Fibroblast of lung (primary cell): Measurements from ENCODE around the gene ACP5. TPM values are rescaled to one million over a fixed set of nuclear protein-coding genes. Genes with fewer than 3 reads are reported as not detected.

Experiments
- DNase-seq, 2 donors: peaks; one replicate each; pipeline versions ENCODE4 v3.0.0 to v3.0.0-alpha.2; 2010; ENCODE audit warnings: low read depth in 2 of 2
- H2AFZ ChIP-seq: 2 replicates; pipeline ENCODE4 v1.5.1; 2012; ENCODE audit warnings: low read length, control low read depth, inconsistent platforms
- H3K27ac ChIP-seq: 2 replicates; pipeline ENCODE4 v1.5.1; 2011; ENCODE audit warnings: low read length, control low read depth; ENCODE audit not compliant: insufficient read depth
- H3K27me3 ChIP-seq: 2 replicates; pipeline ENCODE4 v1.5.1; 2011; ENCODE audit warnings: mild to moderate bottlenecking, low read length; ENCODE audit not compliant: control insufficient read depth, insufficient read depth
- H3K36me3 ChIP-seq: 2 replicates; pipeline ENCODE4 v1.5.1; 2011; ENCODE audit warnings: low read length; ENCODE audit not compliant: control insufficient read depth, insufficient read depth
- H3K4me1 ChIP-seq: 2 replicates; pipeline ENCODE4 v1.5.1; 2011; ENCODE audit warnings: low read length; ENCODE audit not compliant: control insufficient read depth, insufficient read depth; ENCODE audit errors: extremely low read depth
- H3K4me2 ChIP-seq: 2 replicates; pipeline ENCODE4 v1.5.1; 2011; ENCODE audit warnings: low read length, control low read depth; ENCODE audit not compliant: insufficient read depth; ENCODE audit errors: extremely low read depth
- H3K4me3 ChIP-seq, 4 experiments: fragments of 200-600 bp in 1 of 4; sonication (generic) in 1 of 4; replicated peaks in 1 of 4; 2 replicates each; pipeline ENCODE4 v1.5.1; 2011 to 2016; ENCODE audit warnings: low read length in 4 of 4, low read depth in 3 of 4, mild to moderate bottlenecking in 3 of 4, control low read depth in 2 of 4, inconsistent platforms in 1 of 4, mixed read lengths in 1 of 4; ENCODE audit not compliant: insufficient read depth in 1 of 4; ENCODE audit errors: control extremely low read depth in 1 of 4
- H3K79me2 ChIP-seq: 2 replicates; pipeline ENCODE4 v1.5.1; 2012; ENCODE audit warnings: mild to moderate bottlenecking, low read length, inconsistent platforms; ENCODE audit not compliant: control insufficient read depth, insufficient read depth
- H3K9ac ChIP-seq: 2 replicates; pipeline ENCODE4 v1.5.1; 2011; ENCODE audit warnings: mild to moderate bottlenecking, low read length, control low read depth; ENCODE audit not compliant: insufficient read depth
- H3K9me3 ChIP-seq: 2 replicates; pipeline ENCODE4 v1.5.1; 2012; ENCODE audit warnings: low read depth, low read length; ENCODE audit not compliant: control insufficient read depth, insufficient read depth
- H4K20me1 ChIP-seq: 2 replicates; pipeline ENCODE4 v1.5.1; 2011; ENCODE audit warnings: low read length; ENCODE audit not compliant: control insufficient read depth, insufficient read depth; ENCODE audit errors: extremely low read depth
- CTCF ChIP-seq, 2 donors: IDR thresholded peaks in 1 of 2; conservative IDR thresholded peaks in 1 of 2; 1 replicate in 1 of 2; 2 replicates in 1 of 2; pipeline ENCODE4 v1.5.1; 2011 to 2012; ENCODE audit warnings: low read length in 2 of 2, control low read depth in 1 of 2, inconsistent platforms in 1 of 2, low read depth in 1 of 2, mild to moderate bottlenecking in 1 of 2
- EZH2 ChIP-seq: IDR thresholded peaks from 2 replicates; pipeline ENCODE4 v1.5.1; 2012; ENCODE audit warnings: low read length, control low read depth, mild to moderate bottlenecking; ENCODE audit errors: missing control alignments
- polyA plus RNA-seq, 2 donors: library from polyadenylated mRNA; depleted of rRNA in 1 of 2; stranded (reverse) in 1 of 2; unstranded in 1 of 2; fragments of >200 nt; gene quantifications; 2 replicates each; pipeline ENCODE4 v1.2.1, GENCODE V29; 2011 to 2012; ENCODE audit warnings: missing spikeins in 1 of 2
- total RNA-seq: library from RNA; depleted of rRNA; stranded (reverse); fragments of >200 nt; gene quantifications from 2 replicates; pipeline ENCODE4 v1.2.1, GENCODE V29; 2014

Gene ACP5
- total and polyA plus RNA-seq, 2 donors (not counting 1 experiment from before 2014, with no cell fraction given): 1.2 to 2.2 TPM

DNA sequence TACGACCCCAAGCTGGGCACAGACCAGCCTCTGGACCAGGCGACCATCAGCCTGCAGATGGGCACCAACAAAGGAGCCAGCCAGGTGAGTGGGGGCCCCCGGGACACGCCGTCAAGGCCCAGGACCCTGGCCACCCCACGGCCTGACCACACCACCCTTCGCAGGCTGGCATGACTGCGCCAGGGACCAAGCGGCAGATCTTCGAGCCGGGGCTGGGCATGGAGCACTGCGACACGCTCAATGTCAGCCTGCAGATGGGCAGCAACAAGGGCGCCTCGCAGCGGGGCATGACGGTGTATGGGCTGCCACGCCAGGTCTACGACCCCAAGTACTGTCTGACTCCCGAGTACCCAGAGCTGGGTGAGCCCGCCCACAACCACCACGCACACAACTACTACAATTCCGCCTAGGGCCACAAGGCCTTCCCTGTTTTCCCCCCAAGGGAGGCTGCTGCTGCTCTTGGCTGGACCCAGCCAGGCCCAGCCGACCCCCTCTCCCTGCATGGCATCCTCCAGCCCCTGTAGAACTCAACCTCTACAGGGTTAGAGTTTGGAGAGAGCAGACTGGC lies 28.0 kb downstream of the ACP5 start:
- no peaks in the 10 kb centered on the region for H4K20me1 ChIP-seq
- no peaks in the 10 kb centered on the region for H3K4me1 ChIP-seq
- H3K27ac ChIP-seq: no peak overlapping the region
- no peaks in the 10 kb centered on the region for H3K79me2 ChIP-seq
- H3K9ac ChIP-seq: no peak overlapping the region
- DNase-seq: no peak
- no peak overlapping the region for H2AFZ ChIP-seq
- peaks cover 13% of the 10 kb centered on the region for H3K36me3 ChIP-seq
- TF ChIP-seq EZH2 (no peak), CTCF (conservative IDR thresholded peaks at IDR 0.05 in 1 of 2, IDR thresholded peaks at IDR 0.05 in 1 of 2; ENCODE audit: low read depth in 1 of 2, low read length in 2 of 2) (no peak)
- H3K4me3 ChIP-seq: no peak overlapping the region
- H3K9me3 ChIP-seq: no peaks in the 10 kb centered on the region
- no peak overlapping the region for H3K4me2 ChIP-seq
- no peaks in the 10 kb centered on the region for H3K27me3 ChIP-seq

DNA sequence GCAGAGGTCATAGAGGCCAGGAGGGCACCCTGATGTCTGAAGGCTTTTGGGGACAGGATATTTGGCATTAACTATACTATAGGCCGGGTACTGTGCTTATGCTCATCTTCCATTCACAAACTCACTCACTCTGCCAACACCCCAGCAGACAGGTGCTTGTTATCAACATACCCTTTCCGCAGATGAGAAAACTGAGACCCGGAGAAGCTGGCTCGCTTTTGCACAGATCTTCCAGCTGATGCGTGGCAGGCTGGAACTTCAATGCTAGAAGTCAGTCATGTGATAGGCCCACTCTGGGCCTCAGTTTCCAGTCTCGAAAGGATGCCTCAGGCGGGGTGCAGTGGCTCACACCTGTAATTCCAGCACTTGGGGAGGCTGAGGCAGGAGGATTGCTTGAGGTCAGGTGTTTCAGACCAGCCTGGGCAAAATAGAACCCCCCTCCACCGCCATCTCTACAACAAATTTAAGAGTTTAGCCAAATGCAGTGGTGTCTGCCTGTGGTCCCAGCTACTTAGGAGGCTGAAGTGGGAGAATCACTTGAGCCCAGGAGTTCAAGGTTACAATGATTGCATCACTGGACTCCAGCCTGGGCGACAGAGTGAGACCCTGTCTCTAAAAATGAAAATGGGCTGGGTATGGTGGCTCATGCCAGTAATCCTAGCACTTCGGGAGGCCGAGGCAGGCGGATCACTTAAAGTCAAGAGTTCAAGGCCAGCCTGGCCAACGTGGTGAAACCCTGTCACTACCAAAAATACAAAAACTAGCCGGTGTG lies 29.3 kb downstream of the ACP5 start:
- DNase-seq: no peak

DNA sequence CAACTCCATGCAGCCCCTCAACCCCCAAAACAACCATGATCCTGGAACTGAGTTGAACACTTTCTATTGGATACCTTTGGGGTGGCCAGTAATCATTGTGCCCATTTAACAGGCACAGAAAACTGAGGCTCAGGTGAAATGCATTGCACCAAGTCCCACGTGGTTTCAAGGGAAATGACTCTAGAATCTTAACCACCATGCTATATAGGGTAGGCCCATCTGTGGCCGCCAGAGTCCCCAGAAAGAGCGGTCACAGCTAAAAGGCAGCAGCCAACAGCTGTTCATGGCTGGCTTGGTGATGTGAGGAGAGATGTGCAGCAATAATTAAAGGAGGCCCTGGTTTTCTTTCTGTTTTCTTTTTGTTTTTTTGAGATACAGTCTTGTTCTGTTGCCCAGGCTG lies 36.2 kb downstream of the ACP5 start:
- Histone ChIP-seq H3K79me2 (no peaks in the 10 kb centered on the region), H3K27ac (no peak overlapping the region), H3K4me2 (no peak overlapping the region), H4K20me1 (no peaks in the 10 kb centered on the region), H3K27me3 (no peaks in the 10 kb centered on the region), H3K9me3 (no peaks in the 10 kb centered on the region), H3K4me3 (no peak overlapping the region), H2AFZ (no peak overlapping the region), H3K36me3 (no peaks in the 10 kb centered on the region), H3K4me1 (peaks cover 9% of the 10 kb centered on the region), H3K9ac (no peak overlapping the region)
- no peak for DNase-seq
- TF ChIP-seq CTCF (conservative IDR thresholded peaks at IDR 0.05 in 1 of 2, IDR thresholded peaks at IDR 0.05 in 1 of 2; ENCODE audit: low read depth in 1 of 2, low read length in 2 of 2) (no peak), EZH2 (no peak)

More for the DNA sequence above, 29.3 kb downstream of the ACP5 start:
- Histone ChIP-seq H3K4me3 (no peak overlapping the region), H2AFZ (no peak overlapping the region), H3K27me3 (no peaks in the 10 kb centered on the region), H3K9ac (no peak overlapping the region), H3K4me2 (no peak overlapping the region), H3K27ac (no peak overlapping the region), H3K79me2 (no peaks in the 10 kb centered on the region), H4K20me1 (no peaks in the 10 kb centered on the region), H3K9me3 (no peaks in the 10 kb centered on the region), H3K4me1 (no peaks in the 10 kb centered on the region), H3K36me3 (peaks cover 5% of the 10 kb centered on the region)
- TF ChIP-seq EZH2: no peak
